K562 (cell line): ENCODE results near the gene CABP2. TPM values are rescaled to one million over a fixed set of nuclear protein-coding genes. Genes with fewer than 3 reads are reported as not detected.

Experiments
- BDP1 ChIP-seq: IDR thresholded peaks from 3 replicates; pipeline ENCODE4 v1.6.1; 2011; ENCODE audit not compliant: insufficient read length, insufficient read depth
- BRD9 ChIP-seq: fragments of 450-650 bp; IDR thresholded peaks from 2 replicates; pipeline ENCODE4 v1.6.1; 2018; ENCODE audit warnings: low read depth; ENCODE audit not compliant: partially characterized antibody
- CBX3 ChIP-seq, 2 experiments: IDR thresholded peaks; 1 replicate in 1 of 2; 2 replicates in 1 of 2; pipeline ENCODE4 v1.6.1; 2012; ENCODE audit warnings: inconsistent platforms in 2 of 2, low read length in 2 of 2, borderline replicate concordance in 1 of 2, control low read depth in 1 of 2
- CCAR2 ChIP-seq: fragments of 200-400 bp; formaldehyde crosslinking; IDR thresholded peaks from 2 replicates; pipeline ENCODE4 v1.6.1; 2017; ENCODE audit warnings: mild to moderate bottlenecking, low read depth, low read length
- CREM ChIP-seq: IDR thresholded peaks from 2 replicates; pipeline ENCODE4 v1.6.1; 2014; ENCODE audit warnings: antibody characterized with exemption, low read depth
- KDM1A ChIP-seq, 2 experiments: fragments of 450-650 bp; IDR thresholded peaks; 2 replicates each; pipeline ENCODE4 v1.6.1; 2016; ENCODE audit warnings: mild to moderate bottlenecking in 2 of 2
- LEF1 ChIP-seq: fragments of 450-650 bp; IDR thresholded peaks from 2 replicates; pipeline ENCODE4 v1.6.1; 2016; ENCODE audit warnings: mild to moderate bottlenecking
- MTA1 ChIP-seq: fragments of 450-650 bp; IDR thresholded peaks from 2 replicates; pipeline ENCODE4 v1.6.1; 2017; ENCODE audit warnings: borderline replicate concordance
- MTA2 ChIP-seq: fragments of 450-650 bp; IDR thresholded peaks from 2 replicates; pipeline ENCODE4 v1.6.1; 2016; ENCODE audit warnings: low read depth
- NCOA1 ChIP-seq: fragments of 450-650 bp; IDR thresholded peaks from 2 replicates; pipeline ENCODE4 v1.6.1; 2016; ENCODE audit warnings: low read depth
- RBBP5 ChIP-seq: fragments of 200-600 bp; sonication (generic); IDR thresholded peaks from 2 replicates; pipeline ENCODE4 v1.6.1; 2012; ENCODE audit warnings: borderline replicate concordance, mild to moderate bottlenecking, low read length, control low read depth, inconsistent platforms; ENCODE audit not compliant: insufficient read depth, poor library complexity, severe bottlenecking
- RBM14 ChIP-seq: fragments of 200-400 bp; formaldehyde crosslinking; IDR thresholded peaks from 2 replicates; pipeline ENCODE4 v1.6.1; 2018; ENCODE audit warnings: low read depth, mild to moderate bottlenecking, low read length, moderate library complexity, borderline replicate concordance; ENCODE audit not compliant: insufficient read depth
- SETDB1 ChIP-seq: IDR thresholded peaks from one replicate; pipeline ENCODE4 v1.6.1; 2012; ENCODE audit warnings: low read length, control low read depth, inconsistent platforms
- SIN3A ChIP-seq, 2 experiments: fragments of 150-350 bp in 1 of 2; IDR thresholded peaks; 2 replicates each; pipeline ENCODE4 v1.6.1; 2011 to 2016; ENCODE audit warnings: borderline replicate concordance in 2 of 2, low read depth in 2 of 2, low read length in 2 of 2, mild to moderate bottlenecking in 2 of 2, moderate library complexity in 2 of 2; ENCODE audit not compliant: control insufficient read depth in 1 of 2
- TAL1 ChIP-seq: fragments of 450-650 bp; IDR thresholded peaks from 2 replicates; pipeline ENCODE4 v1.6.1; 2016; ENCODE audit warnings: mild to moderate bottlenecking
- ZBTB1 ChIP-seq: sonication (generic); formaldehyde crosslinking; IDR thresholded peaks from 2 replicates; pipeline ENCODE4 v1.8.1; 2023; ENCODE audit warnings: missing genetic modification reagents, low read depth, mild to moderate bottlenecking, borderline replicate concordance
- ZNF23 ChIP-seq: fragments of 250-450 bp; sonication (Bioruptor Pico); IDR thresholded peaks from 2 replicates; pipeline ENCODE4 v1.4.0; 2020; ENCODE audit warnings: mild to moderate bottlenecking
- polyA plus RNA-seq, 8 experiments: library from polyadenylated mRNA; depleted of rRNA in 4 of 8; stranded (reverse) in 5 of 8; unstranded in 3 of 8; fragments of >200 nt; fragmentation: Nextera tagmentation in 2 of 8; fragmentation: Illumina TruSeq in 1 of 8; extraction: Ambion mirVana in 2 of 8; extraction: Trizol in 1 of 8; gene quantifications; 2 replicates each; pipeline versions ENCODE4 v1.2.1 to v1.2.3, GENCODE V29; 2011 to 2014; ENCODE audit warnings: inconsistent platforms in 1 of 8, missing spikeins in 1 of 8
- total RNA-seq, 7 experiments: library from RNA; depleted of rRNA in 6 of 7; stranded (reverse); fragments of >200 nt in 6 of 7; fragmentation: Illumina TruSeq in 2 of 7; extraction: Trizol in 2 of 7; gene quantifications; 2 replicates each; pipeline versions ENCODE4 v1.2.1 to v1.2.3, GENCODE V29; 2011 to 2021; ENCODE audit warnings: low replicate concordance in 1 of 7
- TF ChIP-seq, protein P1 (sequence below), 3 experiments: fragments of 200-800 bp in 1 of 3; sonication (Bioruptor generic) in 1 of 3; sonication (generic) in 1 of 3; formaldehyde crosslinking in 1 of 3; IDR thresholded peaks; 2 replicates each; pipeline versions ENCODE4 v1.6.1 to v1.8.0; 2016 to 2022; ENCODE audit warnings: mild to moderate bottlenecking in 2 of 3, missing compliant biosample characterization in 2 of 3, missing genetic modification characterization in 2 of 3, missing genetic modification reagents in 1 of 3
- TF ChIP-seq, protein P2 (sequence below), 2 experiments: fragments of 450-650 bp; IDR thresholded peaks; 2 replicates each; pipeline ENCODE4 v1.6.1; 2016; ENCODE audit warnings: mild to moderate bottlenecking in 2 of 2, borderline replicate concordance in 1 of 2, low read depth in 1 of 2, moderate library complexity in 1 of 2

CABP2 gene
- total and polyA plus RNA-seq, 9 of the 15 experiments (the other 6 are each of a cell fraction or from before 2014, with no cell fraction given) = not detected

DNA sequence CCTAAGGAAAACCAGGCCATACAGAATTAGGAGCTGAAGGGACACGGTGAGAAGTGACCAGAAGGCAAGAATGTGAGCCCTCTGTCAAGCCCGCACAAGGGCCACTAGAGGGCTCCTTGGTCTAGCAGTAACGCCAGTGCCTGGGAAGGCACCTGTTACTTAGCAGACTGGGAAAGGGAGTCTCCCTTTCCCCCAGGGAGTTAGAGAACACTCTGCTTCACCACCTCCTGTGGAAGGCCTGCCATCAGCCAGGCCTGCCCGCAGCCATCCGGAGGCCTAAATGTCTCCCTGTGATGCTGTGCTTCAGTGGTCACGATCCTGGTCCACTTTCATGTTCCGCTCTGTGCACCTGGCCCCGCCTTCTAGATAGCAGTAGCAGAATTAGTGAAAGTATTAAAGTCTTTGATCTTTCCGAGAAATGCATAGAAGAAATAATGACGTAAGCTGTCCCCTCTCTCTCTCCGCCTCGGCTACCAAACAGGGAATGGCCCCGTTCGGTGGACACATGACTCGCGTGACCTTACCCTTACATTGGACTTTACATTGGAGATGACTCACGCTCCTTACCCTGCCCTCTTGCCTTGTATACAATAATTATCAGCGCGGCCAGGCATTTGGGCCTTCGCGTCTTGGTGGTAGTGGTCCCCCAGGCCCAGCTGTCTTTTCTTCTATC is 49.6 kb upstream of the CABP2 start (continued):
- TF ChIP-seq CCAR2 = no peak
- TF ChIP-seq, protein P1, sequence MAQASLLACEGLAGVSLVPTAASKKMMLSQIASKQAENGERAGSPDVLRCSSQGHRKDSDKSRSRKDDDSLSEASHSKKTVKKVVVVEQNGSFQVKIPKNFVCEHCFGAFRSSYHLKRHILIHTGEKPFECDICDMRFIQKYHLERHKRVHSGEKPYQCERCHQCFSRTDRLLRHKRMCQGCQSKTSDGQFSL (CRISPR knock-in tag; IDR thresholded peaks at IDR 0.05) = no peak
- TF ChIP-seq, protein P1 (tag; IDR thresholded peaks at IDR 0.05) = no peak
- TF ChIP-seq MTA2 = no peak
- TF ChIP-seq SIN3A (IDR thresholded peaks at IDR 0.05; ENCODE audit: borderline replicate concordance in 2 of 2, control insufficient read depth in 1 of 2, low read depth in 2 of 2, low read length in 2 of 2) = no peak
- 0 out of 2 replicates have a peak, but pooled peaks have one; percentile 26 for TF ChIP-seq CREM
- TF ChIP-seq BRD9 = peak; percentile 51
- no peak for TF ChIP-seq RBM14
- TF ChIP-seq SETDB1 = no peak
- no peak for TF ChIP-seq CBX3 (IDR thresholded peaks at IDR 0.05; ENCODE audit: borderline replicate concordance in 1 of 2, low read length in 2 of 2)
- no peak for TF ChIP-seq ZBTB1
- no peak for TF ChIP-seq ZNF23 (CRISPR knock-in tag)
- peak in 1 of 2 experiments; percentile 18; a peak in 1 of 4 replicates for TF ChIP-seq KDM1A (IDR thresholded peaks at IDR 0.05)
- TF ChIP-seq BDP1 = no peak
- TF ChIP-seq MTA1 = peak; percentile 42; the same call in 1 of the 2 replicates
- no peak for TF ChIP-seq NCOA1
- peak; percentile 50; the same call in 1 of the 2 replicates for TF ChIP-seq TAL1
- TF ChIP-seq LEF1 = no peak; the same call in none of the 2 replicates
- TF ChIP-seq RBBP5 = no peak
- TF ChIP-seq, protein P2, sequence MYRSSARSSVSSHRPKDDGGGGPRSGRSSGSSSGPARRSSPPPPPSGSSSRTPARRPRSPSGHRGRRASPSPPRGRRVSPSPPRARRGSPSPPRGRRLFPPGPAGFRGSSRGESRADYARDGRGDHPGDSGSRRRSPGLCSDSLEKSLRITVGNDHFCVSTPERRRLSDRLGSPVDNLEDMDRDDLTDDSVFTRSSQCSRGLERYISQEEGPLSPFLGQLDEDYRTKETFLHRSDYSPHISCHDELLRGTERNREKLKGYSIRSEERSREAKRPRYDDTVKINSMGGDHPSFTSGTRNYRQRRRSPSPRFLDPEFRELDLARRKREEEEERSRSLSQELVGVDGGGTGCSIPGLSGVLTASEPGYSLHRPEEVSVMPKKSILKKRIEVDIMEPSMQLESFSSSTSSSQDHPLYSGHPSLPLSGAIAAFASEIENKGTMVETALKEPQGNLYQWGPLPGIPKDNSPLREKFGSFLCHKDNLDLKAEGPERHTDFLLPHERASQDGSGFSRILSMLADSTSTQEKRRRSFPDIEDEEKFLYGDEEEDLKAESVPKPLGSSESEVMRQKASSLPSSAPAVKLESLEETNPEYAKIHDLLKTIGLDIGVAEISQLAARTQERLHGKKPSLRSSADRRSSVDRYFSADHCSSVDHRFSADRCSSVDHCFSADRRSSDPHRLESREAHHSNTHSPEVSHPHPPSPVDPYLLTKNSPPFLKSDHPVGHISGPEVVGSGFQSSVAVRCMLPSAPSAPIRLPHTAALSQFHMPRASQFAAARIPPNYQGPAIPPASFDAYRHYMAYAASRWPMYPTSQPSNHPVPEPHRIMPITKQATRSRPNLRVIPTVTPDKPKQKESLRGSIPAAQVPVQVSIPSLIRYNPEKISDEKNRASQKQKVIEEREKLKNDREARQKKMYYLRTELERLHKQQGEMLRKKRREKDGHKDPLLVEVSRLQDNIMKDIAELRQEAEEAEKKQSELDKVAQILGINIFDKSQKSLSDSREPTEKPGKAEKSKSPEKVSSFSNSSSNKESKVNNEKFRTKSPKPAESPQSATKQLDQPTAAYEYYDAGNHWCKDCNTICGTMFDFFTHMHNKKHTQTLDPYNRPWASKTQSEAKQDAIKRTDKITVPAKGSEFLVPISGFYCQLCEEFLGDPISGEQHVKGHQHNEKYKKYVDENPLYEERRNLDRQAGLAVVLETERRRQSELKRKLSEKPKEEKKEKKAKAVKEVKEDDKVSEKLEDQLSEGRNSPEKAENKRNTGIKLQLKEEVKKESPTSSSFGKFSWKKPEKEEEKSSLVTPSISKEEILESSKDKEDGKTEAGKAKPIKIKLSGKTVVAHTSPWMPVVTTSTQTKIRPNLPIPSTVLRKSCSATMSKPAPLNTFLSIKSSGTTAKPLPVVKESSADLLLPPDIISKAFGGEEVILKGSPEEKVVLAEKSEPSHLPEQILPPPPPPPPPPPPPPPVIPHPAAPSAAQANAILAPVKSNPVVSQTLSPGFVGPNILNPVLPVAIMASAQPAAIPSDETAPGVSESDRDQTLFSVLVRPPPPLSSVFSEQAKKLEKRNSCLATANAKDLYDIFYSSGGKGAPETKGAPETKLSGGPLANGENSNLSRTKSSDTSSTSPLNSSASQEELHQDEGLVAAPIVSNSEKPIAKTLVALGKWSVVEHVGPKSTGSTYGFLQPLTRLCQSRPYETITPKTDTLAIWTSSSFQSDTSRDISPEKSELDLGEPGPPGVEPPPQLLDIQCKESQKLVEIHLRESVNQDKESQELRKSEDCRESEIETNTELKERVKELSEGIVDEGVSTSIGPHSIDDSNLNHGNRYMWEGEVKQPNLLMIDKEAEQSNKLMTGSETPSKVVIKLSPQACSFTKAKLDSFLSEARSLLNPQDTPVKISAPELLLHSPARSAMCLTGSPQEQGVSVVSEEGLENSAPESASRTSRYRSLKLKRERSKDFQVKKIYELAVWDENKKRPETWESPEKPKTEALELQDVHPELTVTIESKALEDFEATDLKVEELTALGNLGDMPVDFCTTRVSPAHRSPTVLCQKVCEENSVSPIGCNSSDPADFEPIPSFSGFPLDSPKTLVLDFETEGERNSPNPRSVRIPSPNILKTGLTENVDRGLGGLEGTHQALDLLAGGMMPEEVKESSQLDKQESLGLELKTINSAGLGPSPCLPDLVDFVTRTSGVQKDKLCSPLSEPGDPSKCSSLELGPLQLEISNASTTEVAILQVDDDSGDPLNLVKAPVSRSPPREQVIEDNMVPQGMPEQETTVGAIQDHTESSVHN (IDR thresholded peaks at IDR 0.05; ENCODE audit: borderline replicate concordance in 1 of 2, low read depth in 1 of 2) = 0 out of 4 replicates have a peak, but pooled peaks of 1 of the 2 experiments have one; percentile 20
